Transverse colon (tissue), 4 donors: ENCODE measurements around the gene IZUMO4. TPM values are rescaled to one million over a fixed set of nuclear protein-coding genes. Genes with fewer than 3 reads are reported as not detected.
"Not testable (repeated sequence)": the region's sequence is repeated elsewhere in the genome, so short reads cannot be mapped to it uniquely, and the experiment has no call there.

Experiments used
- DNase-seq: peaks from one replicate; pipeline ENCODE4 v3.0.0-alpha.2; 2019
- H3K27ac ChIP-seq, 4 donors: fragments of 200-600 bp; sonication (generic); 2 replicates each; pipeline ENCODE4 v1.5.1; 2016 to 2018; ENCODE audit warnings: inconsistent platforms in 4 of 4
- H3K27me3 ChIP-seq: fragments of 200-600 bp; sonication (generic); 2 replicates; pipeline ENCODE4 v1.5.1; 2017; ENCODE audit warnings: inconsistent platforms
- H3K36me3 ChIP-seq, 4 donors: fragments of 200-600 bp; sonication (generic); 2 replicates each; pipeline ENCODE4 v1.5.1; 2017 to 2019; ENCODE audit warnings: inconsistent platforms in 4 of 4
- H3K4me1 ChIP-seq, 4 donors: fragments of 200-600 bp; sonication (generic); 2 replicates each; pipeline ENCODE4 v1.5.1; 2017 to 2020; ENCODE audit warnings: inconsistent platforms in 4 of 4
- H3K4me3 ChIP-seq, 4 donors: fragments of 200-600 bp; sonication (generic); 1 replicate in 1 of 4; 2 replicates in 3 of 4; pipeline versions ENCODE4 v1.5.1 to v1.6.1; 2017 to 2019; ENCODE audit warnings: inconsistent platforms in 4 of 4
- H3K9me3 ChIP-seq, 2 donors: fragments of 200-600 bp; sonication (generic); 2 replicates each; pipeline ENCODE4 v1.5.1; 2017 to 2019; ENCODE audit warnings: inconsistent platforms in 2 of 2
- CTCF ChIP-seq, 5 experiments: fragments of 200-600 bp in 3 of 5; fragments of 450-650 bp in 2 of 5; sonication (generic) in 3 of 5; IDR thresholded peaks; 1 replicate in 2 of 5; 2 replicates in 3 of 5; pipeline ENCODE4 v1.5.1; 2016 to 2017; ENCODE audit warnings: antibody characterized with exemption in 5 of 5, inconsistent platforms in 3 of 5, mild to moderate bottlenecking in 2 of 5, moderate library complexity in 1 of 5
- EP300 ChIP-seq: sonication (generic); formaldehyde crosslinking; IDR thresholded peaks from one replicate; pipeline ENCODE4 v1.6.1; 2017; ENCODE audit warnings: antibody characterized with exemption, low read depth
- POLR2A ChIP-seq: fragments of 450-650 bp; IDR thresholded peaks from one replicate; pipeline ENCODE4 v1.6.1; 2016; ENCODE audit warnings: antibody characterized with exemption, mild to moderate bottlenecking, moderate library complexity
- POLR2AphosphoS5 ChIP-seq, 3 donors: sonication (generic); formaldehyde crosslinking; IDR thresholded peaks; one replicate each; pipeline ENCODE4 v1.6.1; 2016; ENCODE audit warnings: antibody characterized with exemption in 3 of 3
- WGBS, 2 donors: methylation state at CpG; one replicate each; pipeline ENCODE4 v1.1.5; 2018; ENCODE audit warnings: low coverage in 1 of 2; 5-methylcytosine and 5-hydroxymethylcytosine counted together
- in situ Hi-C, 4 donors: fragments of 200-750 bp; cut with MboI; loops; one replicate each; pipeline versions ENCODE4 v1.15.0 to v1.15.1; 2017; ENCODE audit warnings: low sequenced_read_pairs in 3 of 4, low pct_ligation_motif_present in 1 of 4, low pct_unique_long_range_greater_than_20kb in 1 of 4
- intact Hi-C: fragments of 100-400 bp; cut with DNase I; formaldehyde crosslinking; loops from one replicate; pipeline ENCODE4 v1.15.1; 2023; ENCODE audit warnings: low total_unique reads
- total RNA-seq, 4 donors: library from RNA; depleted of rRNA; stranded (reverse); fragments of >200 nt; gene quantifications; one replicate each; pipeline ENCODE4 v1.1.0, GENCODE V29; 2016

The IZUMO4 gene
- total RNA-seq, 4 donors from 2014 or later = 2.3 to 5.4 TPM; not detected in 2

GRCh38 chr19:2087621-2088100 lies 9.1 kb upstream of the IZUMO4 start:
- peak overlapping the region; percentile 75 to 99 (median 78) for H3K27ac ChIP-seq
- in situ Hi-C loops = no loop called here
- 60 to 71% methylated on average over 2 to 11 of the region's 14 CpGs for WGBS, 2 donors
- peak; percentile 50 for DNase-seq
- no peaks in the 10 kb centered on the region for H3K9me3 ChIP-seq
- intact Hi-C loops = no loop called here
- no peak for TF ChIP-seq EP300
- TF ChIP-seq CTCF (IDR thresholded peaks at IDR 0.05) = no peak
- peak in 1 of 3 donors; percentile 19 for TF ChIP-seq POLR2AphosphoS5 (IDR thresholded peaks at IDR 0.05)
- no peak overlapping the region for H3K4me3 ChIP-seq
- H3K36me3 ChIP-seq = no peaks in the 10 kb centered on the region
- peaks cover 5 to 74% (median 35%) of the 10 kb centered on the region in 4 donors for H3K4me1 ChIP-seq
- H3K27me3 ChIP-seq = no peaks in the 10 kb centered on the region

- no peaks in the 10 kb centered on the region for H3K36me3 ChIP-seq
- peak overlapping the region; percentile 94 to 99 (median 98) for H3K27ac ChIP-seq
- intact Hi-C loops (no loop called here), in situ Hi-C loops (no loop called here)
- H3K27me3 ChIP-seq = no peaks in the 10 kb centered on the region
- peaks cover 5 to 82% (median 48%) of the 10 kb centered on the region in 4 donors for H3K4me1 ChIP-seq
- WGBS, 2 donors = 69% methylated on average over 14 of the region's 16 CpGs; no CpG with 5 or more reads in 1 of the 2 donors
- no peak for DNase-seq
- no peaks in the 10 kb centered on the region for H3K9me3 ChIP-seq
- TF ChIP-seq EP300 = no peak
- peak; percentile 9 for TF ChIP-seq POLR2A
- peak in 1 of 3 donors; percentile 5 for TF ChIP-seq POLR2AphosphoS5 (IDR thresholded peaks at IDR 0.05)
- H3K4me3 ChIP-seq = no peak overlapping the region
These were observed 7.6 kb upstream of the IZUMO4 start for GRCh38 chr19:2089001-2089711.

GRCh38 chr19:2089727-2090053 lies 7.0 kb upstream of the IZUMO4 start:
- in situ Hi-C loops (no loop called here), intact Hi-C loops (no loop called here)
- WGBS, 2 donors = 53% methylated on average over 2 of the region's 2 CpGs; no CpG with 5 or more reads in 1 of the 2 donors
- TF ChIP-seq POLR2AphosphoS5 (IDR thresholded peaks at IDR 0.05) (no peak), EP300 (no peak), POLR2A (no peak), CTCF (IDR thresholded peaks at IDR 0.05) (no peak)
- no peak for DNase-seq
- Histone ChIP-seq H3K9me3 (no peaks in the 10 kb centered on the region), H3K4me1 (peaks cover 5 to 88% (median 53%) of the 10 kb centered on the region in 4 donors), H3K27me3 (no peaks in the 10 kb centered on the region), H3K27ac (peak overlapping the region; percentile 94 to 99 (median 98)), H3K4me3 (no peak overlapping the region), H3K36me3 (no peaks in the 10 kb centered on the region)

GRCh38 chr19:2091926-2092525 lies 4.7 kb upstream of the IZUMO4 start:
- in situ Hi-C loops, H3K9me3 ChIP-seq, H3K4me3 ChIP-seq, H3K27me3 ChIP-seq, H3K36me3 ChIP-seq, DNase-seq, intact Hi-C loops: not testable (repeated sequence)
- 88 to 94% methylated on average over 13 of the region's 13 CpGs for WGBS, 2 donors
- Histone ChIP-seq H3K4me1 (peaks cover 6 to 81% (median 57%) of the 10 kb centered on the region in 4 donors), H3K27ac (peak overlapping the region; percentile 94 to 99 (median 98))

GRCh38 chr19:2096034-2096479 lies 658 bp upstream of the IZUMO4 start, which contains the start of gene MOB3A:
MOB3A (minus strand) TSS chr19:2096326; CDS start chr19:2078560, 17,766 bp downstream.
- H3K4me3 ChIP-seq = peak within 1 kb of the TSS; percentile 66 to 73 (median 70)
- no peaks in the 10 kb centered on the region for H3K27me3 ChIP-seq
- DNase-seq = peak; percentile 93
- no peaks in the 10 kb centered on the region for H3K9me3 ChIP-seq
- H3K27ac ChIP-seq = peak within 1 kb of the TSS; percentile 94 to 99 (median 98)
- peaks cover 6 to 54% (median 47%) of the 10 kb centered on the region in 4 donors for H3K4me1 ChIP-seq
- in situ Hi-C loops = no loop called here
- TF ChIP-seq POLR2AphosphoS5 (IDR thresholded peaks at IDR 0.05) (peak; percentile 70 to 96 (median 94)), CTCF (IDR thresholded peaks at IDR 0.05) (peak; percentile 36 to 90 (median 52)), POLR2A (peak; percentile 88), EP300 (peak; percentile 53)
- peaks cover 0 to 10% (median 0%) of the 10 kb centered on the region in 4 donors for H3K36me3 ChIP-seq
- 1% methylated on average over 55 of the region's 56 CpGs; no CpG with 5 or more reads in 1 of the 2 donors for WGBS, 2 donors
- intact Hi-C loops = no loop called here
